Right atrium auricular region (tissue), 2 donors: ENCODE data around the gene WDR75. TPM values are rescaled to one million over a fixed set of nuclear protein-coding genes. Genes with fewer than 3 reads are reported as not detected.

Source experiments
- DNase-seq: peaks from one replicate; pipeline ENCODE4 v3.0.0-alpha.2; 2019; ENCODE audit warnings: low spot score
- H3K27ac ChIP-seq, 2 donors: fragments of 200-600 bp; sonication (generic); 1 replicate in 1 of 2; 2 replicates in 1 of 2; pipeline ENCODE4 v1.5.1; 2016 to 2019
- H3K27me3 ChIP-seq, 2 donors: fragments of 200-600 bp; sonication (generic); one replicate each; pipeline versions ENCODE4 v1.5.1 to v1.6.0; 2017 to 2019
- H3K36me3 ChIP-seq: fragments of 200-600 bp; sonication (generic); one replicate; pipeline ENCODE4 v1.5.1; 2016
- H3K4me1 ChIP-seq, 2 donors: fragments of 200-600 bp; sonication (generic); one replicate each; pipeline versions ENCODE4 v1.5.1 to v1.6.0; 2017 to 2019
- H3K4me3 ChIP-seq, 2 donors: fragments of 200-600 bp; sonication (generic); 1 replicate in 1 of 2; 2 replicates in 1 of 2; pipeline ENCODE4 v1.5.1; 2017 to 2019; ENCODE audit warnings: mild to moderate bottlenecking in 1 of 2, moderate library complexity in 1 of 2
- H3K9me3 ChIP-seq, 2 donors: fragments of 200-600 bp; sonication (generic); one replicate each; pipeline ENCODE4 v1.5.1; 2019
- total RNA-seq, 2 donors: library from RNA; depleted of rRNA; stranded (reverse); fragments of >200 nt; gene quantifications; one replicate each; pipeline ENCODE4 v1.1.0, GENCODE V29; 2016
- TF ChIP-seq, protein P1 (sequence below), 2 donors: fragments of 200-600 bp; sonication (generic); IDR thresholded peaks; one replicate each; pipeline ENCODE4 v1.5.1; 2019; ENCODE audit warnings: antibody characterized with exemption in 2 of 2

Gene WDR75
- total RNA-seq, 2 donors from 2014 or later = 11.8 to 15.9 TPM

GRCh38 chr2:189407281-189408209 is 33.7 kb upstream of the WDR75 start:
- Histone ChIP-seq H3K27me3 (no peaks in the 10 kb centered on the region), H3K9me3 (no peaks in the 10 kb centered on the region), H3K4me3 (no peak overlapping the region), H3K36me3 (no peaks in the 10 kb centered on the region), H3K4me1 (peaks cover 0 to 5% of the 10 kb centered on the region in 2 donors), H3K27ac (peak overlapping the region in 1 of 2 donors; percentile 21)
- no peak for DNase-seq
- TF ChIP-seq, protein P1, sequence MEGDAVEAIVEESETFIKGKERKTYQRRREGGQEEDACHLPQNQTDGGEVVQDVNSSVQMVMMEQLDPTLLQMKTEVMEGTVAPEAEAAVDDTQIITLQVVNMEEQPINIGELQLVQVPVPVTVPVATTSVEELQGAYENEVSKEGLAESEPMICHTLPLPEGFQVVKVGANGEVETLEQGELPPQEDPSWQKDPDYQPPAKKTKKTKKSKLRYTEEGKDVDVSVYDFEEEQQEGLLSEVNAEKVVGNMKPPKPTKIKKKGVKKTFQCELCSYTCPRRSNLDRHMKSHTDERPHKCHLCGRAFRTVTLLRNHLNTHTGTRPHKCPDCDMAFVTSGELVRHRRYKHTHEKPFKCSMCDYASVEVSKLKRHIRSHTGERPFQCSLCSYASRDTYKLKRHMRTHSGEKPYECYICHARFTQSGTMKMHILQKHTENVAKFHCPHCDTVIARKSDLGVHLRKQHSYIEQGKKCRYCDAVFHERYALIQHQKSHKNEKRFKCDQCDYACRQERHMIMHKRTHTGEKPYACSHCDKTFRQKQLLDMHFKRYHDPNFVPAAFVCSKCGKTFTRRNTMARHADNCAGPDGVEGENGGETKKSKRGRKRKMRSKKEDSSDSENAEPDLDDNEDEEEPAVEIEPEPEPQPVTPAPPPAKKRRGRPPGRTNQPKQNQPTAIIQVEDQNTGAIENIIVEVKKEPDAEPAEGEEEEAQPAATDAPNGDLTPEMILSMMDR (IDR thresholded peaks at IDR 0.05) = no peak

DNA sequence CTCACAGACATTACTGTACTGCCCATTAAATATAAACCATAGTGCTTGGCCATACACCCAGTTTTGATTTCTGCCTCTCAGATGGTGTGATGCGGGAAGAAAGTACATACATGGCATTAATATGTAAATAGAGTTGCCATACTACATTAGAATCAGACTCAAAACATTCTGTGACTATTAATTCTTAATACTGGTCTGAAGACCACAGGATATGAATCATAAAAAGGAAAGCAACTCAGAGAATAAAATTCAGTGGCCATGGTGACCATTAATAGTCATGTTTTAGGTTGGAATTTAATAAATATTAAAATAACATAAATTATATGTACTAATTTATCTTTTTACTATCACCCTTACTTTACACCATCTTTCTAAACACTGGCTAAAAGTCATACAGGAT is 33.0 kb upstream of the WDR75 start:
- no peak for DNase-seq
- TF ChIP-seq, protein P1 (IDR thresholded peaks at IDR 0.05) = no peak
- Histone ChIP-seq H3K27me3 (no peaks in the 10 kb centered on the region), H3K27ac (no peak overlapping the region), H3K36me3 (no peaks in the 10 kb centered on the region), H3K4me1 (peaks cover 0 to 5% of the 10 kb centered on the region in 2 donors), H3K4me3 (no peak overlapping the region), H3K9me3 (no peaks in the 10 kb centered on the region)

- H3K36me3 ChIP-seq = no peaks in the 10 kb centered on the region
- TF ChIP-seq, protein P1 (IDR thresholded peaks at IDR 0.05) = no peak
- H3K4me3 ChIP-seq = no peak overlapping the region
- H3K27ac ChIP-seq = no peak overlapping the region
- H3K4me1 ChIP-seq = peaks cover 0 to 5% of the 10 kb centered on the region in 2 donors
- H3K27me3 ChIP-seq = no peaks in the 10 kb centered on the region
- no peak for DNase-seq
- no peaks in the 10 kb centered on the region for H3K9me3 ChIP-seq
Measured at GRCh38 chr2:189409131-189409530, 32.1 kb upstream of the WDR75 start.

DNA sequence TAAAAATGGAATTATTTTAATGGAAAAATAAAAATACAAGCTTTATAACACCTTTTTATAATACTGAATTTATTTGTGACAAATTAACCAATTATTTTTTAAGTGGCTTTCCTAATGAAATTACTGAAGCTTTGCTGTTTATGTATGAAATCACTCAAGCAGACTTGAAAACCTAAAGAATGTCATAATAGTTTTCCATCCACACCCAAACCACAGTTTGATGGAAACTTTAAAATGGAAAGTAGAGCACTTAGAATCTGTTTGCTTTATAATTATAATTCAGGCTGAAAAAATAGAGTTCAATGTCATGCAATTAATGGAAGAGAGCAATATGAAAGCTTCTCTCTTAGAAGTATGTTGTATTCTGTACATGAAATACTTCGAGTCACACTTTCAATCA is 31.6 kb upstream of the WDR75 start:
- TF ChIP-seq, protein P1 (IDR thresholded peaks at IDR 0.05) = no peak
- no peak for DNase-seq
- Histone ChIP-seq H3K4me3 (no peak overlapping the region), H3K36me3 (no peaks in the 10 kb centered on the region), H3K27ac (no peak overlapping the region), H3K27me3 (no peaks in the 10 kb centered on the region), H3K4me1 (peaks cover 0 to 5% of the 10 kb centered on the region in 2 donors), H3K9me3 (no peaks in the 10 kb centered on the region)

DNA sequence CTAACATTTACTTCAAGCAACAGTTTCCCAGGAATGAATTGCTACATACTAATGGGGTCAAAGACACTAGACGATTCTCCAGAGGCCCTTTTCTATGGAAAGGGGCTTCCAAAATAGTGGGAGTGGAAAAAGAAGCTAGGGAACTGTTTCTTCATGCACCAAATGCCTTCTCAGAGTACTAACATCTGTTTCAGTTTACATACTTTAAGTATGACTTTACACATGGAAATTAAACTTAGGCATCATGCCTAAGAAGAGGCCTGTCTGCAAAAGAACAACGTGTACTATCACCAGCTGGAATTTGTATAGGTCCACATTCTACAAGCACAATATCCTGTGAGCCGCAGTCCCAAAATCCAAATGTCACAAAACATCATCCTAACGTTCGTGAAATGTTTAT is 29.4 kb upstream of the WDR75 start:
- Histone ChIP-seq H3K9me3 (no peaks in the 10 kb centered on the region), H3K27me3 (no peaks in the 10 kb centered on the region), H3K4me1 (peaks cover 0 to 5% of the 10 kb centered on the region in 2 donors), H3K36me3 (no peaks in the 10 kb centered on the region), H3K4me3 (no peak overlapping the region), H3K27ac (peak overlapping the region; percentile 17 to 41)
- no peak for DNase-seq
- TF ChIP-seq, protein P1 (IDR thresholded peaks at IDR 0.05) = no peak
